ENCODE measurements around the gene SPIRE2.
A peak's percentile ranks its signal among the peaks of the same experiment; 100 is the strongest.

SPIRE2 gene

DNA sequence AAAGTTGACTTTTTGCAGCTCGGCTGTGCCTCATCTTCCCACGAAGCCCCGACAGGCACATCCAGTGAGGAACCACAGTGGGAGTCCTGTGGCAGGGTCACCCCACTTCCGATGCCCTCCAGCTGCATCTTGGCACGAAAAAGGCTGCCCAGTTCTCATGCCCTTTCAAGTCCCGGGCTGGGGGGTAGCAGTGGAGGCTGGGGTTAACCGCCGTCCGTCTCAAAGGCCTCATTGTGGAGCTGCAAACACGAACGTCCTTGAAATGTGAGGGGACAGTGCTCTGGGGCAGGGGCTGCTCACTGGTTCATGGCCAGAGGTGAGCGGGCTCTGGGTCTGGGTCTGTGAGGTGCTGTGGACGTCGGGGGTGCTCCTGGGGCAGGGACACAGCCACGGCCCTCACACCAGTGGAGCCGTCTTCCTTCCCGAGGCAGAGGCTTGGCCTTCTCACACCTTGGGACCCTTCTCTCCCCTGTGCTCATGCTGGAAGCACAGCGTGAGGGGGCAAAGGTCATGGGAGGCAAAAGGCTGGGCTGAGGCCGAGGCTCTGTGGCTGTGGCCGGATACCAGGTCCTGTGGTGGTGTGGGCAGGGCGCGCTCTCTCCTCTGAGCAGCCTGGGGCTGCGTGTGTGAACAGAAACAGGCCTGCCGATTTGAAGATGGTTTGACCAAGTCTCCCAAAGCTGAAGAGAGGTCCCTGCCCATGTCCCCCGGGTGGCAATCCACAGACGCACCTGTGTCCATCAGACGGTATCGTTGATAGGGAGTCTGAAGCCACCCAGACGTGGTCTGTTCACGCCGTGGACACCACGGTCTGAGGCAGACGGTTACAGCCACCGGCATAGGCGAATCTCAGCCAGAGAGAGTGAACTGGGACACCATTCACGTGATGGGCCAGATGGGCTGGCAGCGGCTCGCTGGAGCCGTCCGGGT is 87.3 kb downstream of the SPIRE2 start:
- no peak for DNase-seq

DNA sequence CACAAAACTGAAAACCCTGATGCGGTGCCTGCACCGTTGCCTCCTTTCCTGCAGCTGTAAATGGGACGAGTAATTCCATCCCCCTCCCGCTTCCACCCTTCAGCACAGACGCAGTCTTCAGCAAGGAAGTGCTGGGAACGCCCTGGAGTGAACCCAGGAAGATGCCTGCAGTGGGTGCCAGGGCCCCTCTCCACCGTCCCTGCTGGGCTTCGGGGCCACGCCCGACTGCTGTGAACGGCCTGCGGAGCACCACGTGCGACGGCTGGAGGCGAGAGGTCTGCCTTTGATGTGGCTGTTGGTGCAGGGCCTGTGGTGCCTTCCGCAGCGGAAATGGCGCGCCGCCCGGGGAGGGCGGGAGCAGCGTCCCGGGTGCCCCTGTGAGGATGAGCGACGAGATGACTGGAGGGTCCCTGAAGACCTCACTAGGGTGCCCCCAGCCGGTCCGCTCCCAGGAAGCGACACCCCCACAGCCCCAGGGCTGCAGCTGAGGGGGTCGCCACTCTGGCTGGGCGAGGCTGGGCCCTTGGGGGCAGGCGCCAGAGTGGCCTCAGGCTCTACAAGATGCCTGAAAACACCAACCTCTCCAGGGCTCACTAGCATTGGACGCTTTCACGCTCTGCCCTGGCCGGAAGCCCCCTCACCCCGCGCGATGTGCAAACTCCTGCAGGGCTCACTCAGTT is 89.6 kb downstream of the SPIRE2 start:
- peak; percentile 52 for DNase-seq

DNA sequence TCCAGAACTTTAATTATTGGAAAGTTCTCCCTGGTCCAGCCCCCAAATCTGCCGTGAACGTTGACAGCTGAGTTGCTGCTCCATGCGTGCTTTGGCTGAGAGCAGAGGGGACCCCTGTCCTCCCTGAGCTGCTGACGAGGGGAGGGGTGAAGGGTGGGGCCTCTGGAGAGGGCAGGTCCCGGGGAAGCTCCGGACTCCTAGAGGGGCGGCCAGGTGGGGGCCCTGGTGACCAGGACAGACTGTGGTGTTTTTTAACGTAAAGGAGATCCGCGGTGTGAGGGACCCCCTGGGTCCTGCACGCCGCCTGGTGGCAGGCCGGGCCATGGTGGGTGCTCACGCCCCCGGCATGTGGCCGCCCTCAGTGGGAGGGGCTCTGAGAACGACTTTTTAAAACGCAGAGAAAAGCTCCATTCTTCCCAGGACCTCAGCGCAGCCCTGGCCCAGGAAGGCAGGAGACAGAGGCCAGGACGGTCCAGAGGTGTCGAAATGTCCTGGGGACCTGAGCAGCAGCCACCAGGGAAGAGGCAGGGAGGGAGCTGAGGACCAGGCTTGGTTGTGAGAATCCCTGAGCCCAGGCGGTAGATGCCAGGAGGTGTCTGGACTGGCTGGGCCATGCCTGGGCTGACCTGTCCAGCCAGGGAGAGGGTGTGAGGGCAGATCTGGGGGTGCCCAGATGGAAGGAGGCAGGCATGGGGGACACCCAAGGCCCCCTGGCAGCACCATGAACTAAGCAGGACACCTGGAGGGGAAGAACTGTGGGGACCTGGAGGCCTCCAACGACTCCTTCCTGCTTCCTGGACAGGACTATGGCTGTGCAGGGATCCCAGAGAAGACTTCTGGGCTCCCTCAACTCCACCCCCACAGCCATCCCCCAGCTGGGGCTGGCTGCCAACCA is 90.4 kb downstream of the SPIRE2 start, which contains the start of gene MC1R:
MC1R (plus strand) TSS at position 410 of the 895 bp plus-strand sequence; CDS start at position 807, 397 bp downstream.
- DNase-seq, result peak; percentile 12

DNA sequence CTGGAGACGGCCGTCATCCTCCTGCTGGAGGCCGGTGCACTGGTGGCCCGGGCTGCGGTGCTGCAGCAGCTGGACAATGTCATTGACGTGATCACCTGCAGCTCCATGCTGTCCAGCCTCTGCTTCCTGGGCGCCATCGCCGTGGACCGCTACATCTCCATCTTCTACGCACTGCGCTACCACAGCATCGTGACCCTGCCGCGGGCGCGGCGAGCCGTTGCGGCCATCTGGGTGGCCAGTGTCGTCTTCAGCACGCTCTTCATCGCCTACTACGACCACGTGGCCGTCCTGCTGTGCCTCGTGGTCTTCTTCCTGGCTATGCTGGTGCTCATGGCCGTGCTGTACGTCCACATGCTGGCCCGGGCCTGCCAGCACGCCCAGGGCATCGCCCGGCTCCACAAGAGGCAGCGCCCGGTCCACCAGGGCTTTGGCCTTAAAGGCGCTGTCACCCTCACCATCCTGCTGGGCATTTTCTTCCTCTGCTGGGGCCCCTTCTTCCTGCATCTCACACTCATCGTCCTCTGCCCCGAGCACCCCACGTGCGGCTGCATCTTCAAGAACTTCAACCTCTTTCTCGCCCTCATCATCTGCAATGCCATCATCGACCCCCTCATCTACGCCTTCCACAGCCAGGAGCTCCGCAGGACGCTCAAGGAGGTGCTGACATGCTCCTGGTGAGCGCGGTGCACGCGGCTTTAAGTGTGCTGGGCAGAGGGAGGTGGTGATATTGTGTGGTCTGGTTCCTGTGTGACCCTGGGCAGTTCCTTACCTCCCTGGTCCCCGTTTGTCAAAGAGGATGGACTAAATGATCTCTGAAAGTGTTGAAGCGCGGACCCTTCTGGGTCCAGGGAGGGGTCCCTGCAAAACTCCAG is 91.5 kb downstream of the SPIRE2 start:
- DNase-seq, result no peak

DNA sequence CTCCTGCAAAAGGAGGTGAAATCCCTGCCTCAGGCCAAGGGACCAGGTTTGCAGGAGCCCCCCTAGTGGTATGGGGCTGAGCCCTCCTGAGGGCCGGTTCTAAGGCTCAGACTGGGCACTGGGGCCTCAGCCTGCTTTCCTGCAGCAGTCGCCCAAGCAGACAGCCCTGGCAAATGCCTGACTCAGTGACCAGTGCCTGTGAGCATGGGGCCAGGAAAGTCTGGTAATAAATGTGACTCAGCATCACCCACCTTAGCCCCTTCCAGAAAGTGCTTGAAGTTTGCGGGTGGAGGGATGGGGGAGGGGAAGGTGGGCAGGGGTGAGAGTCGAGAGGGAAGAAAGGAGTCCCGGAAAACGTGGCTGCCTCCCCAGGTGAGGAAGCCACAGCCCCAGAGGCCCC is 92.4 kb downstream of the SPIRE2 start:
- no peak for DNase-seq

Data from NCI-H1092 treated with DMSO at 0.1 percent for 48 hours (cell line).